SK-N-SH (cell line): ENCODE measurements around the gene BCR.

Source experiments
- CHD2 ChIP-seq: fragments of 150-350 bp; IDR thresholded peaks from 2 replicates; pipeline ENCODE4 v1.6.1; 2018; ENCODE audit warnings: low read length; ENCODE audit not compliant: partially characterized antibody
- EZH2phosphoT487 ChIP-seq: fragments of 200-600 bp; sonication (generic); IDR thresholded peaks from 2 replicates; pipeline ENCODE4 v1.6.1; 2017; ENCODE audit warnings: low read depth, mixed run types, mild to moderate bottlenecking, antibody characterized with exemption, moderate library complexity, borderline replicate concordance
- FOXJ3 ChIP-seq: sonication (generic); formaldehyde crosslinking; IDR thresholded peaks from 2 replicates; pipeline ENCODE4 v1.5.1; 2020; ENCODE audit warnings: mild to moderate bottlenecking, missing genetic modification reagents
- MXI1 ChIP-seq: IDR thresholded peaks from 2 replicates; pipeline ENCODE4 v1.6.1; 2012; ENCODE audit warnings: mild to moderate bottlenecking, low read depth, low read length, improper control_type of control experiment
- POLR2AphosphoS5 ChIP-seq: IDR thresholded peaks from 2 replicates; pipeline ENCODE4 v1.6.1; 2012; ENCODE audit warnings: low read depth, low read length
- RAD21 ChIP-seq: IDR thresholded peaks from 2 replicates; pipeline ENCODE4 v1.6.1; 2012; ENCODE audit warnings: mild to moderate bottlenecking, low read length
- RXRA ChIP-seq: IDR thresholded peaks from 2 replicates; pipeline ENCODE4 v1.4.0; 2012; ENCODE audit warnings: low read depth, mild to moderate bottlenecking, borderline replicate concordance
- TCF12 ChIP-seq: IDR thresholded peaks from 2 replicates; pipeline ENCODE4 v1.4.0; 2012
- TF ChIP-seq, protein P1 (sequence below): fragments of 200-600 bp; sonication (generic); IDR thresholded peaks from 2 replicates; pipeline ENCODE4 v1.6.1; 2017; ENCODE audit warnings: antibody characterized with exemption, mild to moderate bottlenecking, moderate library complexity
- TF ChIP-seq, protein P2 (sequence below): IDR thresholded peaks from 2 replicates; pipeline ENCODE4 v1.6.1; 2012; ENCODE audit warnings: mild to moderate bottlenecking, low read depth, low read length, moderate library complexity
- TF ChIP-seq, protein P3 (sequence below): IDR thresholded peaks from 2 replicates; pipeline ENCODE4 v1.4.0; 2012; ENCODE audit warnings: low read depth

DNA sequence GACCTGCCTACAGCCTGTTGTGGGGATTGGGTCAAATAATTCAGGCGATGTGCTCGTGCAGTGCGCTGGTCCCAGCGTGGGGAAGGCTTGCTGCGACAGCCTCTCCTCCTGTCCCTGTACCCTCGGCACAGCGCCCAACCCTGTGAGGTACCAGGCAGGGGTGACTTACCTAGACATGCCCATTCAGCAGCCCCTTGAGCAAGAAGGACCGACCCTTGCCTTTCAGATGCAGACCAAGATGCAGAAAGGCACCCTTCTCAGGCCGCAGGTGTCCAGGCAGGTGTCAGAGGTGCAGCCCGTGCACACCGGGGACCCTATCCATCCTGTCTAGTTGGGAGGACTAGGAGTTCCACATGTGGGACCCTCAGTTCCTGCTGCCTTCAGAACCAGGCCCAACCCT is 102.7 kb downstream of the BCR start:
- TF ChIP-seq, protein P1, sequence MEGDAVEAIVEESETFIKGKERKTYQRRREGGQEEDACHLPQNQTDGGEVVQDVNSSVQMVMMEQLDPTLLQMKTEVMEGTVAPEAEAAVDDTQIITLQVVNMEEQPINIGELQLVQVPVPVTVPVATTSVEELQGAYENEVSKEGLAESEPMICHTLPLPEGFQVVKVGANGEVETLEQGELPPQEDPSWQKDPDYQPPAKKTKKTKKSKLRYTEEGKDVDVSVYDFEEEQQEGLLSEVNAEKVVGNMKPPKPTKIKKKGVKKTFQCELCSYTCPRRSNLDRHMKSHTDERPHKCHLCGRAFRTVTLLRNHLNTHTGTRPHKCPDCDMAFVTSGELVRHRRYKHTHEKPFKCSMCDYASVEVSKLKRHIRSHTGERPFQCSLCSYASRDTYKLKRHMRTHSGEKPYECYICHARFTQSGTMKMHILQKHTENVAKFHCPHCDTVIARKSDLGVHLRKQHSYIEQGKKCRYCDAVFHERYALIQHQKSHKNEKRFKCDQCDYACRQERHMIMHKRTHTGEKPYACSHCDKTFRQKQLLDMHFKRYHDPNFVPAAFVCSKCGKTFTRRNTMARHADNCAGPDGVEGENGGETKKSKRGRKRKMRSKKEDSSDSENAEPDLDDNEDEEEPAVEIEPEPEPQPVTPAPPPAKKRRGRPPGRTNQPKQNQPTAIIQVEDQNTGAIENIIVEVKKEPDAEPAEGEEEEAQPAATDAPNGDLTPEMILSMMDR = no peak
- no peak for TF ChIP-seq RAD21
- TF ChIP-seq CHD2 = no peak
- no peak for TF ChIP-seq RXRA
- no peak for TF ChIP-seq TCF12
- TF ChIP-seq POLR2AphosphoS5 = no peak
- TF ChIP-seq, protein P2, sequence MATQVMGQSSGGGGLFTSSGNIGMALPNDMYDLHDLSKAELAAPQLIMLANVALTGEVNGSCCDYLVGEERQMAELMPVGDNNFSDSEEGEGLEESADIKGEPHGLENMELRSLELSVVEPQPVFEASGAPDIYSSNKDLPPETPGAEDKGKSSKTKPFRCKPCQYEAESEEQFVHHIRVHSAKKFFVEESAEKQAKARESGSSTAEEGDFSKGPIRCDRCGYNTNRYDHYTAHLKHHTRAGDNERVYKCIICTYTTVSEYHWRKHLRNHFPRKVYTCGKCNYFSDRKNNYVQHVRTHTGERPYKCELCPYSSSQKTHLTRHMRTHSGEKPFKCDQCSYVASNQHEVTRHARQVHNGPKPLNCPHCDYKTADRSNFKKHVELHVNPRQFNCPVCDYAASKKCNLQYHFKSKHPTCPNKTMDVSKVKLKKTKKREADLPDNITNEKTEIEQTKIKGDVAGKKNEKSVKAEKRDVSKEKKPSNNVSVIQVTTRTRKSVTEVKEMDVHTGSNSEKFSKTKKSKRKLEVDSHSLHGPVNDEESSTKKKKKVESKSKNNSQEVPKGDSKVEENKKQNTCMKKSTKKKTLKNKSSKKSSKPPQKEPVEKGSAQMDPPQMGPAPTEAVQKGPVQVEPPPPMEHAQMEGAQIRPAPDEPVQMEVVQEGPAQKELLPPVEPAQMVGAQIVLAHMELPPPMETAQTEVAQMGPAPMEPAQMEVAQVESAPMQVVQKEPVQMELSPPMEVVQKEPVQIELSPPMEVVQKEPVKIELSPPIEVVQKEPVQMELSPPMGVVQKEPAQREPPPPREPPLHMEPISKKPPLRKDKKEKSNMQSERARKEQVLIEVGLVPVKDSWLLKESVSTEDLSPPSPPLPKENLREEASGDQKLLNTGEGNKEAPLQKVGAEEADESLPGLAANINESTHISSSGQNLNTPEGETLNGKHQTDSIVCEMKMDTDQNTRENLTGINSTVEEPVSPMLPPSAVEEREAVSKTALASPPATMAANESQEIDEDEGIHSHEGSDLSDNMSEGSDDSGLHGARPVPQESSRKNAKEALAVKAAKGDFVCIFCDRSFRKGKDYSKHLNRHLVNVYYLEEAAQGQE = no peak
- TF ChIP-seq MXI1 = no peak
- TF ChIP-seq FOXJ3 (CRISPR knock-in tag) = no peak
- TF ChIP-seq, protein P3, sequence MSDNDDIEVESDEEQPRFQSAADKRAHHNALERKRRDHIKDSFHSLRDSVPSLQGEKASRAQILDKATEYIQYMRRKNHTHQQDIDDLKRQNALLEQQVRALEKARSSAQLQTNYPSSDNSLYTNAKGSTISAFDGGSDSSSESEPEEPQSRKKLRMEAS = no peak
- no peak for TF ChIP-seq EZH2phosphoT487
